SK-N-MC (cell line): ENCODE data around the gene KLF4.

Experiments used
- EZH2 ChIP-seq: fragments of 200-600 bp; sonication (generic); IDR thresholded peaks from one replicate; pipeline ENCODE4 v1.6.1; 2017; ENCODE audit warnings: antibody characterized with exemption
- POLR2AphosphoS5 ChIP-seq: IDR thresholded peaks from 2 replicates; pipeline ENCODE4 v1.6.1; 2012; ENCODE audit warnings: mild to moderate bottlenecking, low read depth, low read length, borderline replicate concordance

GRCh38 chr9:107488375-107489143, 1.0 kb downstream of the KLF4 start:
- TF ChIP-seq POLR2AphosphoS5 (no peak), EZH2 (peak; percentile 86)
